PFSK-1 (cell line): ENCODE results near the gene CNEP1R1.

Experiments
- FOXP2 ChIP-seq: optimal IDR thresholded peaks from 2 replicates; pipeline ENCODE3; 2011; ENCODE audit warnings: borderline replicate concordance, control low read depth, inconsistent platforms; ENCODE audit not compliant: insufficient read depth; ENCODE audit errors: extremely low read length, extremely low read depth
- POLR2AphosphoS5 ChIP-seq: IDR thresholded peaks from 2 replicates; pipeline ENCODE4 v1.6.1; 2012; ENCODE audit warnings: low read depth, mild to moderate bottlenecking, control low read depth, low read length, moderate library complexity
- SIN3A ChIP-seq: IDR thresholded peaks from 2 replicates; pipeline ENCODE4 v1.6.1; 2012; ENCODE audit warnings: mild to moderate bottlenecking, low read length, moderate library complexity, borderline replicate concordance; ENCODE audit not compliant: insufficient read depth
- TAF1 ChIP-seq: IDR thresholded peaks from 2 replicates; pipeline ENCODE4 v1.6.1; 2012; ENCODE audit warnings: low read length, control low read depth, borderline replicate concordance; ENCODE audit not compliant: insufficient read depth

DNA sequence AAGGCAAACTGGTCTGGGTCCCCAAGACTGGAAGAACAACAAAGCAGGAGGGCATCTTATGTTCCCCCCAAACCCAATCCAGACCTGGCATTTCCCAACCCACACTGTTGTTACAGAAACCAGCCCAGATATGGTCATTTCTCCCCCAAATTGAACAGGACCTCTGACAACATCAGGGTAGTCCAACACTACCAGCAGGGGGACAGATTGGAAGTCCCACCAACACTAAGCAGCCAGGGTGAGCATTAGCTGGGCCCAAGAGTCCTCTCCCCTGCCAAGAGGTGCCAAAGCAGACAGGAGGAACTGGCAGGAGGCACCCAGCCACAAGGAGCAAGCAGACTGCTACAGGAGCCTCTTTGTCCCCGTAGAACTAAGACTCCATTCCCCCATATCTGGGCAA lies 29.3 kb upstream of the CNEP1R1 start:
- no peak for TF ChIP-seq SIN3A
- TF ChIP-seq POLR2AphosphoS5 = no peak
- TF ChIP-seq TAF1 = no peak
- TF ChIP-seq FOXP2 = no peak
